Prostate gland (tissue), 2 donors: ENCODE data around the gene TPRA1. TPM values are rescaled to one million over a fixed set of nuclear protein-coding genes. Genes with fewer than 3 reads are reported as not detected.

ENCODE experiments used
- DNase-seq: peaks from one replicate; pipeline ENCODE4 v3.0.0-alpha.2; 2019; ENCODE audit warnings: low spot score
- H3K27ac ChIP-seq, 2 donors: fragments of 200-600 bp; sonication (generic); 2 replicates each; pipeline ENCODE4 v1.5.1; 2017 to 2019
- H3K27me3 ChIP-seq: fragments of 200-600 bp; sonication (generic); replicated peaks from 2 replicates; pipeline ENCODE4 v1.5.1; 2019; ENCODE audit not compliant: insufficient read depth
- H3K36me3 ChIP-seq, 2 donors: fragments of 200-600 bp; sonication (generic); 1 replicate in 1 of 2; 2 replicates in 1 of 2; pipeline versions ENCODE4 v1.5.1 to v1.8.1; 2017 to 2019
- H3K4me1 ChIP-seq: fragments of 200-600 bp; sonication (generic); replicated peaks from 2 replicates; pipeline ENCODE4 v1.5.1; 2019
- H3K4me3 ChIP-seq, 2 donors: fragments of 200-600 bp; sonication (generic); 2 replicates each; pipeline ENCODE4 v1.5.1; 2017 to 2019
- H3K9me3 ChIP-seq: fragments of 200-600 bp; sonication (generic); 2 replicates; pipeline ENCODE4 v1.5.1; 2017
- CTCF ChIP-seq, 4 experiments: fragments of 200-600 bp in 2 of 4; fragments of 450-650 bp in 2 of 4; sonication (generic) in 2 of 4; IDR thresholded peaks; 1 replicate in 3 of 4; 2 replicates in 1 of 4; pipeline ENCODE4 v1.5.1; 2016 to 2019; ENCODE audit warnings: antibody characterized with exemption in 4 of 4, mild to moderate bottlenecking in 2 of 4, moderate library complexity in 2 of 4
- POLR2A ChIP-seq: fragments of 450-650 bp; IDR thresholded peaks from one replicate; pipeline ENCODE4 v1.6.1; 2016; ENCODE audit warnings: antibody characterized with exemption, mild to moderate bottlenecking
- POLR2AphosphoS5 ChIP-seq: sonication (generic); formaldehyde crosslinking; IDR thresholded peaks from one replicate; pipeline ENCODE4 v1.6.1; 2017; ENCODE audit warnings: antibody characterized with exemption
- WGBS: methylation state at CpG from one replicate; pipeline ENCODE4 v1.1.5; 2018; 5-methylcytosine and 5-hydroxymethylcytosine counted together
- intact Hi-C: fragments of 100-400 bp; cut with DNase I; formaldehyde crosslinking; loops from one replicate; pipeline ENCODE4 v1.14.2; 2022
- total RNA-seq, 2 donors: library from RNA; depleted of rRNA; stranded (reverse); fragments of >200 nt; gene quantifications; one replicate each; pipeline ENCODE4 v1.1.0, GENCODE V29; 2016

The TPRA1 gene
- total RNA-seq, 2 donors from 2014 or later = 46.6 to 73.1 TPM

- under 1% methylated on average over 56 of the region's 56 CpGs for WGBS
- H3K4me1 ChIP-seq = peaks cover 16% of the 10 kb centered on the region
- no peaks in the 10 kb centered on the region for H3K27me3 ChIP-seq
- peak overlapping the region; percentile 56 to 98 for H3K4me3 ChIP-seq
- DNase-seq = no peak
- no peaks in the 10 kb centered on the region for H3K9me3 ChIP-seq
- intact Hi-C loops = loop anchor here (10.0 kb wide), 1 partner anchor 225 kb away; no protein-coding TSS in a partner anchor
- TF ChIP-seq CTCF (IDR thresholded peaks at IDR 0.05) = no peak
- TF ChIP-seq POLR2AphosphoS5 = no peak
- no peak for TF ChIP-seq POLR2A
- peak overlapping the region; percentile 87 for H3K27ac ChIP-seq
- no peaks in the 10 kb centered on the region for H3K36me3 ChIP-seq
These were observed 792 bp downstream of the TPRA1 start for GRCh38 chr3:127589600-127590281.

GRCh38 chr3:127588806-127589577 lies 1.5 kb downstream of the TPRA1 start:
- peak overlapping the region; percentile 56 to 98 for H3K4me3 ChIP-seq
- TF ChIP-seq POLR2AphosphoS5 = no peak
- no peak for TF ChIP-seq POLR2A
- TF ChIP-seq CTCF (IDR thresholded peaks at IDR 0.05) = no peak
- H3K9me3 ChIP-seq = no peaks in the 10 kb centered on the region
- H3K27ac ChIP-seq = peak overlapping the region; percentile 87
- no peaks in the 10 kb centered on the region for H3K36me3 ChIP-seq
- peaks cover 16% of the 10 kb centered on the region for H3K4me1 ChIP-seq
- intact Hi-C loops = no loop called here
- WGBS = 16% methylated on average over 12 of the region's 12 CpGs
- no peak for DNase-seq
- H3K27me3 ChIP-seq = no peaks in the 10 kb centered on the region

- intact Hi-C loops = no loop called here
- Histone ChIP-seq H3K36me3 (no peaks in the 10 kb centered on the region), H3K27ac (no peak overlapping the region), H3K4me1 (peaks cover 16% of the 10 kb centered on the region), H3K9me3 (no peaks in the 10 kb centered on the region), H3K4me3 (no peak overlapping the region), H3K27me3 (no peaks in the 10 kb centered on the region)
- no peak for TF ChIP-seq POLR2AphosphoS5
- no peak for TF ChIP-seq CTCF (IDR thresholded peaks at IDR 0.05)
- TF ChIP-seq POLR2A = no peak
- 87% methylated on average over 4 of the region's 4 CpGs for WGBS
- no peak for DNase-seq
These were observed 2.7 kb downstream of the TPRA1 start for GRCh38 chr3:127587876-127588275.

- no peaks in the 10 kb centered on the region for H3K27me3 ChIP-seq
- 96% methylated on average over 6 of the region's 6 CpGs for WGBS
- no peak for TF ChIP-seq POLR2A
- TF ChIP-seq CTCF (IDR thresholded peaks at IDR 0.05) = no peak
- TF ChIP-seq POLR2AphosphoS5 = no peak
- H3K36me3 ChIP-seq = no peaks in the 10 kb centered on the region
- no peaks in the 10 kb centered on the region for H3K9me3 ChIP-seq
- H3K4me3 ChIP-seq = no peak overlapping the region
- H3K4me1 ChIP-seq = peaks cover 16% of the 10 kb centered on the region
- H3K27ac ChIP-seq = no peak overlapping the region
- no peak for DNase-seq
- intact Hi-C loops = no loop called here
These were observed 4.6 kb downstream of the TPRA1 start for GRCh38 chr3:127585813-127586413.
